Mucosa of stomach (tissue), 1 donor: ENCODE data around the gene GAS1.

Experiments used
- H3K27me3 ChIP-seq: one replicate; pipeline ENCODE4 v1.7.0; 2013; ENCODE audit warnings: mild to moderate bottlenecking, low read length; ENCODE audit not compliant: control insufficient read depth, insufficient read depth
- H3K36me3 ChIP-seq: one replicate; pipeline ENCODE4 v1.7.0; 2013; ENCODE audit warnings: low read length; ENCODE audit not compliant: control insufficient read depth, insufficient read depth
- H3K4me1 ChIP-seq: one replicate; pipeline ENCODE4 v1.7.0; 2013; ENCODE audit warnings: mild to moderate bottlenecking, low read length; ENCODE audit not compliant: control insufficient read depth, insufficient read depth
- H3K4me3 ChIP-seq: one replicate; pipeline ENCODE4 v1.7.0; 2013; ENCODE audit warnings: low read length
- H3K9ac ChIP-seq: one replicate; pipeline ENCODE4 v1.7.0; 2013; ENCODE audit warnings: mild to moderate bottlenecking, low read length, moderate library complexity
- H3K9me3 ChIP-seq: one replicate; pipeline ENCODE4 v1.7.0; 2013; ENCODE audit warnings: mild to moderate bottlenecking, low read length, moderate library complexity; ENCODE audit not compliant: control insufficient read depth
- donor health status: Pancreatic carcinoma.

GAS1 gene

GRCh38 chr9:86960938-86961337 is 13.6 kb upstream of the GAS1 start:
- Histone ChIP-seq H3K4me1 (peaks cover 5% of the 10 kb centered on the region), H3K9ac (no peak overlapping the region), H3K27me3 (peaks cover 20% of the 10 kb centered on the region), H3K4me3 (no peak overlapping the region), H3K9me3 (no peaks in the 10 kb centered on the region), H3K36me3 (no peaks in the 10 kb centered on the region)

GRCh38 chr9:86958203-86958602 is 10.9 kb upstream of the GAS1 start:
- Histone ChIP-seq H3K4me3 (no peak overlapping the region), H3K9me3 (no peaks in the 10 kb centered on the region), H3K36me3 (no peaks in the 10 kb centered on the region), H3K9ac (no peak overlapping the region), H3K27me3 (peaks cover 22% of the 10 kb centered on the region), H3K4me1 (no peaks in the 10 kb centered on the region)

- Histone ChIP-seq H3K4me3 (no peak overlapping the region), H3K27me3 (peaks cover 6% of the 10 kb centered on the region), H3K36me3 (no peaks in the 10 kb centered on the region), H3K9me3 (no peaks in the 10 kb centered on the region), H3K9ac (no peak overlapping the region), H3K4me1 (no peaks in the 10 kb centered on the region)
Measured at GRCh38 chr9:86955561-86955960, 8.3 kb upstream of the GAS1 start.

- H3K9me3 ChIP-seq = no peaks in the 10 kb centered on the region
- no peaks in the 10 kb centered on the region for H3K4me1 ChIP-seq
- H3K27me3 ChIP-seq = peaks cover 3% of the 10 kb centered on the region
- H3K9ac ChIP-seq = no peak overlapping the region
- H3K36me3 ChIP-seq = no peaks in the 10 kb centered on the region
- no peak overlapping the region for H3K4me3 ChIP-seq
Measured at GRCh38 chr9:86955042-86955441, 7.7 kb upstream of the GAS1 start.

- no peaks in the 10 kb centered on the region for H3K9me3 ChIP-seq
- H3K4me3 ChIP-seq = no peak overlapping the region
- no peaks in the 10 kb centered on the region for H3K36me3 ChIP-seq
- peaks cover 2% of the 10 kb centered on the region for H3K27me3 ChIP-seq
- no peak overlapping the region for H3K9ac ChIP-seq
- no peaks in the 10 kb centered on the region for H3K4me1 ChIP-seq
Measured at GRCh38 chr9:86953181-86953580, 5.9 kb upstream of the GAS1 start.

- Histone ChIP-seq H3K4me1 (peaks cover 8% of the 10 kb centered on the region), H3K4me3 (peak overlapping the region; percentile 21), H3K27me3 (peaks cover 23% of the 10 kb centered on the region), H3K9me3 (no peaks in the 10 kb centered on the region), H3K36me3 (no peaks in the 10 kb centered on the region), H3K9ac (peak overlapping the region; percentile 48)
Measured at GRCh38 chr9:86948074-86948929, 996 bp upstream of the GAS1 start.

- Histone ChIP-seq H3K9me3 (no peaks in the 10 kb centered on the region), H3K4me3 (no peak overlapping the region), H3K36me3 (no peaks in the 10 kb centered on the region), H3K4me1 (peaks cover 14% of the 10 kb centered on the region), H3K27me3 (peaks cover 41% of the 10 kb centered on the region), H3K9ac (no peak overlapping the region)
Measured at GRCh38 chr9:86946201-86947145, 833 bp downstream of the GAS1 start.

- Histone ChIP-seq H3K9me3 (no peaks in the 10 kb centered on the region), H3K4me3 (no peak overlapping the region), H3K4me1 (peaks cover 14% of the 10 kb centered on the region), H3K36me3 (no peaks in the 10 kb centered on the region), H3K9ac (no peak overlapping the region), H3K27me3 (peaks cover 47% of the 10 kb centered on the region)
Measured at GRCh38 chr9:86945728-86946200, 1.5 kb downstream of the GAS1 start.

- H3K4me3 ChIP-seq = no peak overlapping the region
- H3K27me3 ChIP-seq = peaks cover 52% of the 10 kb centered on the region
Measured at GRCh38 chr9:86944796-86945727, 2.2 kb downstream of the GAS1 start.

GRCh38 chr9:86943201-86944113 is 3.8 kb downstream of the GAS1 start:
- H3K27me3 ChIP-seq = peaks cover 66% of the 10 kb centered on the region
- H3K4me3 ChIP-seq = no peak overlapping the region
- H3K4me1 ChIP-seq = peaks cover 14% of the 10 kb centered on the region
- H3K36me3 ChIP-seq = no peaks in the 10 kb centered on the region
- H3K9ac ChIP-seq = no peak overlapping the region
- no peaks in the 10 kb centered on the region for H3K9me3 ChIP-seq

More at GRCh38 chr9:86944796-86945727, 2.2 kb downstream of the GAS1 start:
- no peak overlapping the region for H3K9ac ChIP-seq
- H3K36me3 ChIP-seq = no peaks in the 10 kb centered on the region
- peaks cover 14% of the 10 kb centered on the region for H3K4me1 ChIP-seq
- no peaks in the 10 kb centered on the region for H3K9me3 ChIP-seq
